ENCODE results near the gene SLC5A3. TPM values are rescaled to one million over a fixed set of nuclear protein-coding genes. Genes with fewer than 3 reads are reported as not detected.

Gene SLC5A3
- total RNA-seq, 4 donors from 2014 or later, result 11.5 to 29.6 (median 24.4) TPM

- Histone ChIP-seq H3K27me3 (no peaks in the 10 kb centered on the region), H3K4me3 (no peak overlapping the region), H3K4me1 (no peaks in the 10 kb centered on the region), H3K9me3 (no peaks in the 10 kb centered on the region), H3K27ac (no peak overlapping the region), H3K36me3 (no peaks in the 10 kb centered on the region)
- 79% methylated on average over 3 to 11 of the region's 11 CpGs for WGBS, 2 donors (ENCODE audit: low coverage in 1 of 2)
- ATAC-seq, result no peak
- no peak for TF ChIP-seq EP300 (IDR thresholded peaks at IDR 0.05)
- TF ChIP-seq POLR2A (IDR thresholded peaks at IDR 0.05), result no peak
- no peak for TF ChIP-seq CTCF (IDR thresholded peaks at IDR 0.05)
- no peak for TF ChIP-seq POLR2AphosphoS5 (IDR thresholded peaks at IDR 0.05)
Measured at GRCh38 chr21:34037009-34037795, 36.2 kb upstream of the SLC5A3 start.

- no peak for TF ChIP-seq CTCF (IDR thresholded peaks at IDR 0.05)
- no peak for TF ChIP-seq POLR2AphosphoS5 (IDR thresholded peaks at IDR 0.05)
- no peak for TF ChIP-seq EP300 (IDR thresholded peaks at IDR 0.05)
- no peak for TF ChIP-seq POLR2A (IDR thresholded peaks at IDR 0.05)
- Histone ChIP-seq H3K4me3 (no peak overlapping the region), H3K4me1 (no peaks in the 10 kb centered on the region), H3K27ac (no peak overlapping the region), H3K36me3 (no peaks in the 10 kb centered on the region), H3K9me3 (no peaks in the 10 kb centered on the region), H3K27me3 (no peaks in the 10 kb centered on the region)
- 48 to 73% methylated on average over 5 to 10 of the region's 10 CpGs for WGBS, 2 donors (ENCODE audit: low coverage in 1 of 2)
- no peak for ATAC-seq
Measured at GRCh38 chr21:34039678-34040382, 33.5 kb upstream of the SLC5A3 start.

- H3K27me3 ChIP-seq, result no peaks in the 10 kb centered on the region
- H3K36me3 ChIP-seq, result no peaks in the 10 kb centered on the region
- no peak overlapping the region for H3K27ac ChIP-seq
- H3K9me3 ChIP-seq, result no peaks in the 10 kb centered on the region
- no peak for TF ChIP-seq EP300 (IDR thresholded peaks at IDR 0.05)
- no peak for TF ChIP-seq CTCF (IDR thresholded peaks at IDR 0.05)
- TF ChIP-seq POLR2A (IDR thresholded peaks at IDR 0.05), result no peak
- no peak overlapping the region for H3K4me3 ChIP-seq
- WGBS, 2 donors (ENCODE audit: low coverage in 1 of 2), result 50 to 56% methylated on average over 1 of the region's 1 CpG
- ATAC-seq, result no peak
- no peaks in the 10 kb centered on the region for H3K4me1 ChIP-seq
Measured at GRCh38 chr21:34042735-34043134, 30.6 kb upstream of the SLC5A3 start.

GRCh38 chr21:34043333-34043732 is 30.0 kb upstream of the SLC5A3 start:
- Histone ChIP-seq H3K9me3 (no peaks in the 10 kb centered on the region), H3K27me3 (no peaks in the 10 kb centered on the region), H3K27ac (no peak overlapping the region), H3K4me3 (no peak overlapping the region), H3K36me3 (no peaks in the 10 kb centered on the region), H3K4me1 (no peaks in the 10 kb centered on the region)
- no peak for ATAC-seq
- TF ChIP-seq EP300 (IDR thresholded peaks at IDR 0.05), result no peak
- no peak for TF ChIP-seq CTCF (IDR thresholded peaks at IDR 0.05)
- TF ChIP-seq POLR2A (IDR thresholded peaks at IDR 0.05), result no peak
- no peak for TF ChIP-seq POLR2AphosphoS5 (IDR thresholded peaks at IDR 0.05)
- WGBS, 2 donors (ENCODE audit: low coverage in 1 of 2), result 79 to 91% methylated on average over 4 of the region's 4 CpGs

GRCh38 chr21:34046917-34047316 is 26.5 kb upstream of the SLC5A3 start:
- WGBS, 2 donors (ENCODE audit: low coverage in 1 of 2), result 76 to 88% methylated on average over 2 to 6 of the region's 6 CpGs
- ATAC-seq, result no peak
- TF ChIP-seq POLR2AphosphoS5 (IDR thresholded peaks at IDR 0.05) (no peak), CTCF (IDR thresholded peaks at IDR 0.05) (no peak), EP300 (IDR thresholded peaks at IDR 0.05) (no peak), POLR2A (IDR thresholded peaks at IDR 0.05) (no peak)
- Histone ChIP-seq H3K4me3 (no peak overlapping the region), H3K27ac (no peak overlapping the region), H3K4me1 (no peaks in the 10 kb centered on the region), H3K36me3 (no peaks in the 10 kb centered on the region), H3K27me3 (no peaks in the 10 kb centered on the region), H3K9me3 (no peaks in the 10 kb centered on the region)

Data from gastroesophageal sphincter (tissue), 4 donors.